NCI-H146 treated with DMSO at 0.1 percent for 48 hours (cell line): ENCODE results near the gene TAAR2.
"Not testable (repeated sequence)": the region's sequence is repeated elsewhere in the genome, so short reads cannot be mapped to it uniquely, and the experiment has no call there.

Experiments
- DNase-seq: peaks from one replicate; lab custom pipeline; 2025; ENCODE audit not compliant: unreplicated experiment; lab: John Stamatoyannopoulos, UW

Gene TAAR2

GRCh38 chr6:132624175-132624574, at the start of gene TAAR2:
TSS of gene TAAR2 (minus strand) at chr6:132624275. CDS start at chr6:132624275, 0 bp downstream.
- no peak for DNase-seq

- DNase-seq: no peak
Measured at GRCh38 chr6:132673376-132674094, 49.5 kb upstream of the TAAR2 start.

- no peak for DNase-seq
Measured at GRCh38 chr6:132671295-132671694, 47.2 kb upstream of the TAAR2 start.

GRCh38 chr6:132669690-132670291, 45.7 kb upstream of the TAAR2 start:
- DNase-seq: peak; percentile 68

- DNase-seq: no peak
Measured at GRCh38 chr6:132666118-132666517, 42.0 kb upstream of the TAAR2 start.

GRCh38 chr6:132664309-132665034, 40.4 kb upstream of the TAAR2 start:
- DNase-seq: no peak

- no peak for DNase-seq
Measured at GRCh38 chr6:132663661-132664060, 39.6 kb upstream of the TAAR2 start.

GRCh38 chr6:132661906-132662305, 37.8 kb upstream of the TAAR2 start:
- no peak for DNase-seq

- peak; percentile 93 for DNase-seq
Measured at GRCh38 chr6:132659082-132659481, 35.0 kb upstream of the TAAR2 start, which contains the start of gene TAAR1. TSS of gene TAAR1 (minus strand) at chr6:132659182. CDS start at chr6:132646003, 13,179 bp downstream.

- DNase-seq: no peak
Measured at GRCh38 chr6:132651062-132651461, 27.0 kb upstream of the TAAR2 start.

GRCh38 chr6:132650429-132650828, 26.4 kb upstream of the TAAR2 start:
- DNase-seq: no peak

- DNase-seq: peak; percentile 25
Measured at GRCh38 chr6:132648828-132649227, 24.8 kb upstream of the TAAR2 start.

GRCh38 chr6:132648356-132648755, 24.3 kb upstream of the TAAR2 start:
- DNase-seq: no peak

GRCh38 chr6:132643547-132643946, 19.5 kb upstream of the TAAR2 start:
- DNase-seq: peak; percentile 42

- DNase-seq: not testable (repeated sequence)
Measured at GRCh38 chr6:132637135-132637534, 13.1 kb upstream of the TAAR2 start.

- not testable (repeated sequence) for DNase-seq
Measured at GRCh38 chr6:132635906-132636305, 11.8 kb upstream of the TAAR2 start.

- DNase-seq: not testable (repeated sequence)
Measured at GRCh38 chr6:132635288-132635687, 11.2 kb upstream of the TAAR2 start.

GRCh38 chr6:132634796-132635195, 10.7 kb upstream of the TAAR2 start:
- DNase-seq: no peak

- no peak for DNase-seq
Measured at GRCh38 chr6:132633362-132633761, 9.3 kb upstream of the TAAR2 start.

- no peak for DNase-seq
Measured at GRCh38 chr6:132623106-132623845, 799 bp downstream of the TAAR2 start.

- no peak for DNase-seq
Measured at GRCh38 chr6:132616677-132617076, 7.4 kb downstream of the TAAR2 start.
